OCI-LY1 (cell line): Measurements from ENCODE around the gene TMEM9B.

Experiments
- H2AFZ ChIP-seq: fragments of 200-600 bp; sonication (generic), shearing (Covaris generic); 2 replicates; pipeline ENCODE4 v1.6.0; 2014; ENCODE audit warnings: antibody characterized with exemption, mild to moderate bottlenecking, low read length
- H3F3A ChIP-seq: fragments of 200-600 bp; sonication (generic), shearing (Covaris generic); 2 replicates; pipeline ENCODE4 v1.6.0; 2014; ENCODE audit warnings: mild to moderate bottlenecking, antibody characterized with exemption, low read length, moderate library complexity; ENCODE audit not compliant: insufficient read depth
- H3K27ac ChIP-seq: fragments of 200-600 bp; sonication (generic); 2 replicates; pipeline ENCODE4 v1.5.1; 2014; ENCODE audit warnings: low read length, mixed run types, mild to moderate bottlenecking, low read depth; ENCODE audit not compliant: poor library complexity, severe bottlenecking
- H3K27me3 ChIP-seq: fragments of 200-600 bp; sonication (generic); 2 replicates; pipeline ENCODE4 v1.6.0; 2014; ENCODE audit warnings: antibody characterized with exemption, mild to moderate bottlenecking, low read length, moderate library complexity; ENCODE audit not compliant: insufficient read depth
- H3K36me3 ChIP-seq: fragments of 200-600 bp; sonication (generic); 2 replicates; pipeline ENCODE4 v1.6.1; 2014; ENCODE audit warnings: mild to moderate bottlenecking, antibody characterized with exemption, low read length, moderate library complexity, mixed read lengths; ENCODE audit not compliant: insufficient read depth
- H3K4me1 ChIP-seq: fragments of 200-600 bp; sonication (generic); 2 replicates; pipeline ENCODE4 v1.5.1; 2014; ENCODE audit warnings: mild to moderate bottlenecking, low read length, moderate library complexity; ENCODE audit not compliant: insufficient read depth, severe bottlenecking
- H3K4me2 ChIP-seq: fragments of 200-600 bp; sonication (generic), shearing (Covaris generic); 2 replicates; pipeline ENCODE4 v1.6.1; 2014; ENCODE audit warnings: low read length
- H3K4me3 ChIP-seq: fragments of 200-600 bp; sonication (generic); 2 replicates; pipeline ENCODE4 v1.5.1; 2014; ENCODE audit warnings: low read length, low read depth, mild to moderate bottlenecking, mixed read lengths; ENCODE audit not compliant: poor library complexity, severe bottlenecking
- H3K79me2 ChIP-seq: fragments of 200-600 bp; shearing (Covaris generic); 2 replicates; pipeline ENCODE4 v1.6.1; 2016; ENCODE audit warnings: mixed run types, low read length, mixed read lengths; ENCODE audit not compliant: insufficient read depth
- H3K9ac ChIP-seq: fragments of 200-600 bp; sonication (generic), shearing (Covaris generic); 2 replicates; pipeline ENCODE4 v1.6.1; 2014; ENCODE audit warnings: mild to moderate bottlenecking, low read length, mixed read lengths
- H3K9me2 ChIP-seq: fragments of 200-600 bp; sonication (generic), shearing (Covaris generic); 2 replicates; pipeline ENCODE4 v1.6.1; 2014; ENCODE audit warnings: low read depth, mild to moderate bottlenecking, low read length, mixed read lengths
- H3K9me3 ChIP-seq: fragments of 200-600 bp; shearing (Covaris generic); 2 replicates; pipeline ENCODE4 v1.6.1; 2014; ENCODE audit warnings: low read length, mixed read lengths
- H4K20me1 ChIP-seq: fragments of 200-600 bp; sonication (generic), shearing (Covaris generic); 2 replicates; pipeline ENCODE4 v1.6.0; 2016; ENCODE audit warnings: mild to moderate bottlenecking, low read length; ENCODE audit not compliant: insufficient read depth
- CTCF ChIP-seq: fragments of 200-600 bp; sonication (generic), shearing (Covaris generic); IDR thresholded peaks from 2 replicates; pipeline ENCODE4 v1.5.1; 2017; ENCODE audit warnings: mild to moderate bottlenecking, antibody characterized with exemption, low read length, moderate library complexity, mixed read lengths
- EZH2 ChIP-seq: fragments of 200-600 bp; sonication (generic), shearing (Covaris generic); IDR thresholded peaks from 2 replicates; pipeline ENCODE4 v1.8.0; 2017; ENCODE audit warnings: borderline replicate concordance, mixed run types, mild to moderate bottlenecking, antibody characterized with exemption, low read length, moderate library complexity, mixed read lengths

Gene TMEM9B

GRCh38 chr11:8930456-8931175 is 33.6 kb downstream of the TMEM9B start:
- TF ChIP-seq CTCF (no peak), EZH2 (no peak)
- Histone ChIP-seq H3K9ac (no peak overlapping the region), H3K9me3 (no peaks in the 10 kb centered on the region), H3K4me1 (no peaks in the 10 kb centered on the region), H2AFZ (no peak overlapping the region), H3K36me3 (no peaks in the 10 kb centered on the region), H3K79me2 (no peaks in the 10 kb centered on the region), H3K4me3 (no peak overlapping the region), H3F3A (no peaks in the 10 kb centered on the region), H3K27me3 (no peaks in the 10 kb centered on the region), H3K9me2 (no peaks in the 10 kb centered on the region), H4K20me1 (no peaks in the 10 kb centered on the region), H3K27ac (no peak overlapping the region), H3K4me2 (no peak overlapping the region)

GRCh38 chr11:8928981-8929615 is 35.1 kb downstream of the TMEM9B start:
- TF ChIP-seq CTCF: no peak
- Histone ChIP-seq H3K9ac (no peak overlapping the region), H3K79me2 (no peaks in the 10 kb centered on the region), H3K27ac (no peak overlapping the region), H3K9me3 (no peaks in the 10 kb centered on the region), H3K36me3 (no peaks in the 10 kb centered on the region), H3K4me2 (no peak overlapping the region), H3K9me2 (no peaks in the 10 kb centered on the region), H2AFZ (no peak overlapping the region), H3K27me3 (no peaks in the 10 kb centered on the region), H3F3A (no peaks in the 10 kb centered on the region), H3K4me1 (no peaks in the 10 kb centered on the region), H4K20me1 (no peaks in the 10 kb centered on the region), H3K4me3 (no peak overlapping the region)

GRCh38 chr11:8928205-8928604 is 36.0 kb downstream of the TMEM9B start:
- no peaks in the 10 kb centered on the region for H3K36me3 ChIP-seq
- no peaks in the 10 kb centered on the region for H4K20me1 ChIP-seq
- no peaks in the 10 kb centered on the region for H3K9me2 ChIP-seq
- no peak overlapping the region for H3K4me2 ChIP-seq
- no peaks in the 10 kb centered on the region for H3K27me3 ChIP-seq
- no peak overlapping the region for H3K4me3 ChIP-seq
- H3K9me3 ChIP-seq: no peaks in the 10 kb centered on the region
- H3F3A ChIP-seq: no peaks in the 10 kb centered on the region
- no peak overlapping the region for H3K9ac ChIP-seq
- no peaks in the 10 kb centered on the region for H3K79me2 ChIP-seq
- TF ChIP-seq CTCF: no peak
- no peak for TF ChIP-seq EZH2
- H2AFZ ChIP-seq: no peak overlapping the region
- no peak overlapping the region for H3K27ac ChIP-seq
- H3K4me1 ChIP-seq: no peaks in the 10 kb centered on the region
